Activated CD8-positive, alpha-beta memory T cell treated with anti-CD3 and anti-CD28 coated beads, Interleukin-2, amount 50 U/mL, for 24 hours (primary cell): Measurements from ENCODE around the gene LFNG.
A peak's percentile ranks its signal among the peaks of the same experiment; 100 is the strongest.

Source experiments
- DNase-seq: peaks from one replicate; pipeline ENCODE4 v3.0.0-alpha.2; 2020; ENCODE audit errors: extremely low read depth

Gene LFNG

GRCh38 chr7:2517678-2518507 is 1.7 kb upstream of the LFNG start:
- no peak for DNase-seq

GRCh38 chr7:2518737-2519118 is 846 bp upstream of the LFNG start:
- DNase-seq, result no peak

- DNase-seq, result no peak
Measured at GRCh38 chr7:2520131-2520760, 672 bp downstream of the LFNG start.

GRCh38 chr7:2520761-2521290 is 1.3 kb downstream of the LFNG start:
- no peak for DNase-seq

GRCh38 chr7:2521341-2521745 is 1.8 kb downstream of the LFNG start:
- DNase-seq, result no peak

- DNase-seq, result peak; percentile 55
Measured at GRCh38 chr7:2521952-2522591, 2.5 kb downstream of the LFNG start.

- DNase-seq, result no peak
Measured at GRCh38 chr7:2522780-2523433, 3.3 kb downstream of the LFNG start.

- no peak for DNase-seq
Measured at GRCh38 chr7:2523461-2523936, 3.9 kb downstream of the LFNG start.

- DNase-seq, result no peak
Measured at GRCh38 chr7:2523941-2524807, 4.6 kb downstream of the LFNG start.

- no peak for DNase-seq
Measured at GRCh38 chr7:2524808-2525657, 5.5 kb downstream of the LFNG start.

- no peak for DNase-seq
Measured at GRCh38 chr7:2525658-2526630, 6.4 kb downstream of the LFNG start.

GRCh38 chr7:2526659-2527504 is 7.3 kb downstream of the LFNG start:
- no peak for DNase-seq

- DNase-seq, result no peak
Measured at GRCh38 chr7:2527505-2528467, 8.2 kb downstream of the LFNG start.

- DNase-seq, result no peak
Measured at GRCh38 chr7:2528481-2529095, 9.0 kb downstream of the LFNG start.

- no peak for DNase-seq
Measured at GRCh38 chr7:2529161-2530070, 9.8 kb downstream of the LFNG start.
